Testis (tissue), 3 donors: ENCODE results near the gene CA10. TPM values are rescaled to one million over a fixed set of nuclear protein-coding genes. Genes with fewer than 3 reads are reported as not detected.

Experiments
- DNase-seq: peaks from one replicate; pipeline ENCODE4 v3.0.0-alpha.2; 2019
- H3K27ac ChIP-seq, 2 donors: fragments of 200-600 bp; sonication (generic); one replicate each; pipeline ENCODE4 v1.5.1; 2019
- H3K27me3 ChIP-seq: fragments of 200-600 bp; sonication (generic); one replicate; pipeline ENCODE4 v1.5.1; 2019
- H3K36me3 ChIP-seq: fragments of 200-600 bp; sonication (generic); one replicate; pipeline ENCODE4 v1.5.1; 2017; ENCODE audit warnings: low read depth; ENCODE audit errors: missing control alignments
- H3K4me1 ChIP-seq: fragments of 200-600 bp; sonication (generic); one replicate; pipeline ENCODE4 v1.5.1; 2019
- H3K4me3 ChIP-seq, 2 donors: fragments of 200-600 bp; sonication (generic); one replicate each; pipeline ENCODE4 v1.5.1; 2017 to 2019
- H3K9me3 ChIP-seq: fragments of 200-600 bp; sonication (generic); one replicate; pipeline ENCODE4 v1.5.1; 2017
- CTCF ChIP-seq, 3 experiments: fragments of 450-650 bp in 2 of 3; fragments of 200-600 bp in 1 of 3; sonication (generic) in 1 of 3; IDR thresholded peaks; one replicate each; pipeline ENCODE4 v1.5.1; 2016 to 2019; ENCODE audit warnings: antibody characterized with exemption in 3 of 3, mild to moderate bottlenecking in 2 of 3, moderate library complexity in 1 of 3
- POLR2A ChIP-seq: fragments of 450-650 bp; IDR thresholded peaks from one replicate; pipeline ENCODE4 v1.6.1; 2017; ENCODE audit warnings: antibody characterized with exemption, mild to moderate bottlenecking, moderate library complexity
- WGBS, 2 donors: methylation state at CpG; one replicate each; pipeline ENCODE4 v1.1.5; 2018; 5-methylcytosine and 5-hydroxymethylcytosine counted together
- intact Hi-C: fragments of 100-400 bp; cut with DNase I; formaldehyde crosslinking; loops from one replicate; pipeline ENCODE4 v1.15.1; 2023; ENCODE audit warnings: low total_unique reads
- polyA plus RNA-seq: library from polyadenylated mRNA; stranded (reverse); fragments of 350-450 nt; fragmentation: Illumina TruSeq; extraction: RNeasy Lipid Tissue Mini Kit (QIAGEN cat#74804); gene quantifications from one replicate; pipeline ENCODE4 v1.2.3, GENCODE V29; 2014; ENCODE audit warnings: low read depth, low replicate concordance; ENCODE audit not compliant: insufficient read depth
- total RNA-seq, 2 donors: library from RNA; depleted of rRNA; stranded (reverse); fragments of >200 nt; gene quantifications; one replicate each; pipeline ENCODE4 v1.2.3, GENCODE V29; 2016

CA10 gene
- total and polyA plus RNA-seq, 3 donors from 2014 or later = 5.0 to 30.7 (median 5.3) TPM

GRCh38 chr17:52035336-52035915, 123.1 kb downstream of the CA10 start:
- Histone ChIP-seq H3K4me3 (no peak overlapping the region), H3K36me3 (no peaks in the 10 kb centered on the region), H3K4me1 (no peaks in the 10 kb centered on the region), H3K9me3 (no peaks in the 10 kb centered on the region), H3K27ac (no peak overlapping the region), H3K27me3 (no peaks in the 10 kb centered on the region)
- TF ChIP-seq CTCF (IDR thresholded peaks at IDR 0.05) = no peak
- TF ChIP-seq POLR2A = no peak
- 86 to 90% methylated on average over 5 to 6 of the region's 6 CpGs for WGBS, 2 donors
- no peak for DNase-seq
- intact Hi-C loops = no loop called here

- no peaks in the 10 kb centered on the region for H3K36me3 ChIP-seq
- TF ChIP-seq POLR2A (no peak), CTCF (IDR thresholded peaks at IDR 0.05) (no peak)
- H3K27ac ChIP-seq = no peak overlapping the region
- no peaks in the 10 kb centered on the region for H3K4me1 ChIP-seq
- WGBS, 2 donors = 75 to 88% methylated on average over 3 of the region's 3 CpGs
- H3K27me3 ChIP-seq = no peaks in the 10 kb centered on the region
- intact Hi-C loops = no loop called here
- DNase-seq = no peak
- H3K4me3 ChIP-seq = no peak overlapping the region
- H3K9me3 ChIP-seq = no peaks in the 10 kb centered on the region
These were observed 126.1 kb downstream of the CA10 start for GRCh38 chr17:52032454-52032853.

GRCh38 chr17:52030052-52030451, 128.5 kb downstream of the CA10 start:
- WGBS, 2 donors = 56 to 59% methylated on average over 3 of the region's 3 CpGs
- DNase-seq = no peak
- Histone ChIP-seq H3K27me3 (no peaks in the 10 kb centered on the region), H3K36me3 (no peaks in the 10 kb centered on the region), H3K4me3 (no peak overlapping the region), H3K4me1 (no peaks in the 10 kb centered on the region), H3K27ac (no peak overlapping the region), H3K9me3 (no peaks in the 10 kb centered on the region)
- TF ChIP-seq CTCF (IDR thresholded peaks at IDR 0.05) (no peak), POLR2A (no peak)
- intact Hi-C loops = no loop called here

- no peaks in the 10 kb centered on the region for H3K36me3 ChIP-seq
- H3K4me1 ChIP-seq = no peaks in the 10 kb centered on the region
- H3K9me3 ChIP-seq = no peaks in the 10 kb centered on the region
- DNase-seq = peak; percentile 13
- H3K4me3 ChIP-seq = no peak overlapping the region
- intact Hi-C loops = no loop called here
- no peak overlapping the region for H3K27ac ChIP-seq
- H3K27me3 ChIP-seq = no peaks in the 10 kb centered on the region
- no peak for TF ChIP-seq CTCF (IDR thresholded peaks at IDR 0.05)
- TF ChIP-seq POLR2A = no peak
These were observed 130.8 kb downstream of the CA10 start for GRCh38 chr17:52027620-52028295.

- intact Hi-C loops = no loop called here
- TF ChIP-seq CTCF (IDR thresholded peaks at IDR 0.05) = no peak
- TF ChIP-seq POLR2A = no peak
- Histone ChIP-seq H3K4me1 (no peaks in the 10 kb centered on the region), H3K27me3 (no peaks in the 10 kb centered on the region), H3K36me3 (no peaks in the 10 kb centered on the region), H3K27ac (no peak overlapping the region), H3K4me3 (no peak overlapping the region), H3K9me3 (no peaks in the 10 kb centered on the region)
- 94 to 100% methylated on average over 2 of the region's 2 CpGs for WGBS, 2 donors
- no peak for DNase-seq
These were observed 131.4 kb downstream of the CA10 start for GRCh38 chr17:52027081-52027480.
